Limb (tissue), 2 donors: ENCODE results near the gene WASF2.
"Not testable (repeated sequence)": the region's sequence is repeated elsewhere in the genome, so short reads cannot be mapped to it uniquely, and the experiment has no call there.

Source experiments
- DNase-seq, 2 donors: peaks; one replicate each; pipeline ENCODE4 v3.0.0-alpha.2; 2016; ENCODE audit errors: extremely low spot score in 2 of 2

Gene WASF2

GRCh38 chr1:27427816-27428315, 62.1 kb downstream of the WASF2 start:
- DNase-seq = no peak

GRCh38 chr1:27427329-27427728, 62.6 kb downstream of the WASF2 start:
- no peak for DNase-seq

GRCh38 chr1:27423709-27424108, 66.3 kb downstream of the WASF2 start:
- no peak for DNase-seq

GRCh38 chr1:27418326-27419185, 71.4 kb downstream of the WASF2 start:
- DNase-seq = peak; percentile 68 to 72

GRCh38 chr1:27417713-27418112, 72.3 kb downstream of the WASF2 start:
- DNase-seq = no peak

- DNase-seq = no peak
Measured at GRCh38 chr1:27416387-27417111, 73.4 kb downstream of the WASF2 start.

- no peak for DNase-seq
Measured at GRCh38 chr1:27414091-27414490, 75.9 kb downstream of the WASF2 start.

- no peak for DNase-seq
Measured at GRCh38 chr1:27413004-27413403, 77.0 kb downstream of the WASF2 start.

- no peak for DNase-seq
Measured at GRCh38 chr1:27412502-27412901, 77.5 kb downstream of the WASF2 start.

- no peak for DNase-seq
Measured at GRCh38 chr1:27410709-27411108, 79.3 kb downstream of the WASF2 start.

GRCh38 chr1:27409669-27410068, 80.3 kb downstream of the WASF2 start:
- DNase-seq = no peak

GRCh38 chr1:27408151-27408550, 81.8 kb downstream of the WASF2 start:
- DNase-seq = no peak

GRCh38 chr1:27406791-27407190, 83.2 kb downstream of the WASF2 start:
- DNase-seq = not testable (repeated sequence)

GRCh38 chr1:27406362-27406680, 83.6 kb downstream of the WASF2 start:
- DNase-seq = no peak

GRCh38 chr1:27405598-27406361, 84.2 kb downstream of the WASF2 start:
- DNase-seq = not testable (repeated sequence)

GRCh38 chr1:27405074-27405473, 84.9 kb downstream of the WASF2 start:
- DNase-seq = peak in 1 of 2 donors; percentile 59

GRCh38 chr1:27403931-27404330, 86.0 kb downstream of the WASF2 start:
- DNase-seq = no peak

- peak; percentile 80 for DNase-seq
Measured at GRCh38 chr1:27403065-27403726, 86.8 kb downstream of the WASF2 start.

GRCh38 chr1:27402349-27402754, 87.6 kb downstream of the WASF2 start:
- DNase-seq = peak in 1 of 2 donors; percentile 61

GRCh38 chr1:27400963-27401341, 89.0 kb downstream of the WASF2 start:
- no peak for DNase-seq
